WTC11 (cell line): ENCODE measurements around the gene MAOA. TPM values are rescaled to one million over a fixed set of nuclear protein-coding genes. Genes with fewer than 3 reads are reported as not detected.

ENCODE experiments used
- ATAC-seq: fragments of 200-7000 bp; cut with Tn5 transposase; 2 replicates; pipeline ENCODE4 v1.10.0; 2021; ENCODE audit warnings: mild to moderate bottlenecking, moderate library complexity
- CTCF ChIA-PET: fragments of 300-600 bp; sonication (Branson Sonifier 250); formaldehyde crosslinking; loops from one replicate; lab custom pipeline; 2021; ENCODE audit warnings: antibody characterized with exemption; lab: Charles Lee
- POLR2A ChIA-PET: fragments of 350-600 bp; sonication (Branson Sonifier 250); formaldehyde crosslinking; loops from one replicate; lab custom pipeline; 2021; ENCODE audit warnings: antibody characterized with exemption; lab: Charles Lee
- DNase-seq: peaks from one replicate; pipeline ENCODE4 v3.0.0; 2021; ENCODE audit warnings: low spot score
- H3K27ac Mint-ChIP-seq: 2 replicates; pipeline ENCODE4 v1.8.0; 2021; ENCODE audit warnings: mixed read lengths
- H3K27me3 Mint-ChIP-seq: 2 replicates; pipeline ENCODE4 v1.8.0; 2021; ENCODE audit warnings: low read depth, mild to moderate bottlenecking, moderate library complexity, mixed read lengths
- H3K36me3 Mint-ChIP-seq: 2 replicates; pipeline ENCODE4 v1.8.0; 2021; ENCODE audit warnings: mixed read lengths
- H3K4me1 Mint-ChIP-seq: 2 replicates; pipeline ENCODE4 v1.8.0; 2022; ENCODE audit warnings: mixed read lengths
- H3K4me3 Mint-ChIP-seq: 2 replicates; pipeline ENCODE4 v1.8.0; 2021; ENCODE audit warnings: mild to moderate bottlenecking, moderate library complexity, mixed read lengths
- H3K9me3 Mint-ChIP-seq: 2 replicates; pipeline ENCODE4 v1.8.0; 2021; ENCODE audit warnings: mixed read lengths
- CBFB ChIP-seq: sonication (generic); formaldehyde crosslinking; IDR thresholded peaks from 2 replicates; pipeline ENCODE4 v1.8.1; 2022; ENCODE audit warnings: mild to moderate bottlenecking, low read depth, missing genetic modification reagents
- CREB1 ChIP-seq: sonication (generic); formaldehyde crosslinking; IDR thresholded peaks from 2 replicates; pipeline ENCODE4 v1.8.0; 2023; ENCODE audit warnings: mild to moderate bottlenecking, missing genetic modification reagents
- CREM ChIP-seq: sonication (generic); formaldehyde crosslinking; IDR thresholded peaks from 2 replicates; pipeline ENCODE4 v1.8.1; 2022; ENCODE audit warnings: mild to moderate bottlenecking, missing genetic modification reagents, moderate library complexity
- GABPB1 ChIP-seq: sonication (generic); formaldehyde crosslinking; IDR thresholded peaks from 2 replicates; pipeline ENCODE4 v1.8.1; 2023; ENCODE audit warnings: mild to moderate bottlenecking, missing genetic modification reagents
- GRHL2 ChIP-seq: fragments of 250-450 bp; sonication (Bioruptor Pico); IDR thresholded peaks from 2 replicates; pipeline ENCODE4 v1.8.0; 2022; ENCODE audit warnings: mild to moderate bottlenecking, moderate library complexity; ENCODE audit not compliant: insufficient replicate concordance, severe bottlenecking
- HMGA2 ChIP-seq: fragments of 250-450 bp; sonication (Bioruptor Pico); IDR thresholded peaks from 2 replicates; pipeline ENCODE4 v1.4.0; 2021; ENCODE audit warnings: mild to moderate bottlenecking, moderate library complexity
- JAZF1 ChIP-seq: fragments of 250-450 bp; sonication (Bioruptor Pico); IDR thresholded peaks from 2 replicates; pipeline ENCODE4 v1.9.0; 2021; ENCODE audit warnings: moderate library complexity, mild to moderate bottlenecking, inconsistent platforms
- MXD4 ChIP-seq: fragments of 250-450 bp; sonication (Bioruptor Pico); IDR thresholded peaks from 2 replicates; pipeline ENCODE4 v1.8.0; 2021; ENCODE audit warnings: mild to moderate bottlenecking, moderate library complexity, borderline replicate concordance
- MYBL2 ChIP-seq: sonication (generic); formaldehyde crosslinking; IDR thresholded peaks from 2 replicates; pipeline ENCODE4 v1.8.1; 2023; ENCODE audit warnings: mild to moderate bottlenecking, moderate library complexity, missing genetic modification reagents
- NR1H2 ChIP-seq: sonication (generic); formaldehyde crosslinking; IDR thresholded peaks from 2 replicates; pipeline ENCODE4 v1.9.0; 2021; ENCODE audit warnings: mild to moderate bottlenecking, moderate library complexity, missing genetic modification reagents
- NR3C1 ChIP-seq: sonication (generic); formaldehyde crosslinking; conservative IDR thresholded peaks from 2 replicates; pipeline ENCODE4 v1.8.1; 2023; ENCODE audit warnings: low read depth, mild to moderate bottlenecking, missing genetic modification reagents
- PRRX2 ChIP-seq: fragments of 250-450 bp; sonication (Bioruptor Pico); IDR thresholded peaks from 2 replicates; pipeline ENCODE4 v1.8.0; 2021; ENCODE audit warnings: mild to moderate bottlenecking
- SOX15 ChIP-seq: fragments of 250-450 bp; sonication (Bioruptor Pico); IDR thresholded peaks from 2 replicates; pipeline ENCODE4 v1.9.0; 2021; ENCODE audit warnings: mild to moderate bottlenecking
- SP1 ChIP-seq: sonication (generic); formaldehyde crosslinking; conservative IDR thresholded peaks from 2 replicates; pipeline ENCODE4 v1.8.1; 2022; ENCODE audit warnings: missing genetic modification reagents
- USF2 ChIP-seq: sonication (generic); formaldehyde crosslinking; IDR thresholded peaks from 2 replicates; pipeline ENCODE4 v1.8.1; 2023; ENCODE audit warnings: mild to moderate bottlenecking, missing genetic modification reagents, moderate library complexity
- ZBTB21 ChIP-seq: sonication (generic); formaldehyde crosslinking; IDR thresholded peaks from 2 replicates; pipeline ENCODE4 v1.8.1; 2023; ENCODE audit warnings: mild to moderate bottlenecking, missing genetic modification reagents, borderline replicate concordance
- ZNF416 ChIP-seq: fragments of 250-450 bp; sonication (Bioruptor Pico); IDR thresholded peaks from 2 replicates; pipeline ENCODE4 v1.9.0; 2021; ENCODE audit warnings: mild to moderate bottlenecking, inconsistent platforms
- total RNA-seq: library from RNA; stranded (reverse); gene quantifications from 3 replicates; pipeline ENCODE4 v1.2.3, GENCODE V29; 2021
- TF ChIP-seq, protein P1 (sequence below): sonication (generic); formaldehyde crosslinking; IDR thresholded peaks from 2 replicates; pipeline ENCODE4 v1.8.1; 2022; ENCODE audit warnings: mild to moderate bottlenecking, moderate library complexity, missing genetic modification reagents
- TF ChIP-seq, protein P2 (sequence below): sonication (generic); formaldehyde crosslinking; IDR thresholded peaks from 2 replicates; pipeline ENCODE4 v1.8.0; 2023; ENCODE audit warnings: missing genetic modification reagents
- TF ChIP-seq, protein P3 (sequence below): fragments of 250-450 bp; sonication (Bioruptor Pico); IDR thresholded peaks from 2 replicates; pipeline ENCODE4 v1.9.0; 2021; ENCODE audit warnings: moderate library complexity, mild to moderate bottlenecking, inconsistent platforms, borderline replicate concordance
- TF ChIP-seq, protein P4 (sequence below): fragments of 250-450 bp; sonication (Bioruptor Pico); IDR thresholded peaks from 2 replicates; pipeline ENCODE4 v1.8.0; 2021; ENCODE audit warnings: mild to moderate bottlenecking
- TF ChIP-seq, protein P5 (sequence below): sonication (generic); formaldehyde crosslinking; IDR thresholded peaks from 2 replicates; pipeline ENCODE4 v1.8.1; 2023; ENCODE audit warnings: mild to moderate bottlenecking, missing genetic modification reagents
- TF ChIP-seq, protein P6 (sequence below): sonication (generic); formaldehyde crosslinking; IDR thresholded peaks from 2 replicates; pipeline ENCODE4 v1.8.1; 2023; ENCODE audit warnings: mild to moderate bottlenecking, missing genetic modification reagents, borderline replicate concordance

The MAOA gene
- total RNA-seq, 1 experiment from 2014 or later: 6.0 TPM

GRCh38 chrX:43758044-43758443, 101.9 kb downstream of the MAOA start:
- H3K9me3 Mint-ChIP-seq: no peaks in the 10 kb centered on the region; the same call in 1 of the 2 replicates
- ATAC-seq: no peak
- no peak for DNase-seq
- no peak overlapping the region for H3K27ac Mint-ChIP-seq
- CTCF ChIA-PET: no interaction called here
- no peaks in the 10 kb centered on the region for H3K27me3 Mint-ChIP-seq
- TF ChIP-seq ZBTB21 (CRISPR knock-in tag) (no peak), HMGA2 (CRISPR knock-in tag) (no peak), PRRX2 (CRISPR knock-in tag) (no peak), CREM (CRISPR knock-in tag) (no peak), SP1 (CRISPR knock-in tag) (no peak), CREB1 (CRISPR knock-in tag) (no peak), GRHL2 (CRISPR knock-in tag) (no peak), JAZF1 (CRISPR knock-in tag) (no peak), MXD4 (CRISPR knock-in tag) (no peak), SOX15 (CRISPR knock-in tag) (no peak), GABPB1 (no peak), MYBL2 (no peak)
- TF ChIP-seq, protein P1, sequence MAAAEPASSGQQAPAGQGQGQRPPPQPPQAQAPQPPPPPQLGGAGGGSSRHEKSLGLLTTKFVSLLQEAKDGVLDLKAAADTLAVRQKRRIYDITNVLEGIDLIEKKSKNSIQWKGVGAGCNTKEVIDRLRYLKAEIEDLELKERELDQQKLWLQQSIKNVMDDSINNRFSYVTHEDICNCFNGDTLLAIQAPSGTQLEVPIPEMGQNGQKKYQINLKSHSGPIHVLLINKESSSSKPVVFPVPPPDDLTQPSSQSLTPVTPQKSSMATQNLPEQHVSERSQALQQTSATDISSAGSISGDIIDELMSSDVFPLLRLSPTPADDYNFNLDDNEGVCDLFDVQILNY (CRISPR knock-in tag): no peak
- TF ChIP-seq, protein P2, sequence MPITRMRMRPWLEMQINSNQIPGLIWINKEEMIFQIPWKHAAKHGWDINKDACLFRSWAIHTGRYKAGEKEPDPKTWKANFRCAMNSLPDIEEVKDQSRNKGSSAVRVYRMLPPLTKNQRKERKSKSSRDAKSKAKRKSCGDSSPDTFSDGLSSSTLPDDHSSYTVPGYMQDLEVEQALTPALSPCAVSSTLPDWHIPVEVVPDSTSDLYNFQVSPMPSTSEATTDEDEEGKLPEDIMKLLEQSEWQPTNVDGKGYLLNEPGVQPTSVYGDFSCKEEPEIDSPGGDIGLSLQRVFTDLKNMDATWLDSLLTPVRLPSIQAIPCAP (CRISPR knock-in tag): no peak
- TF ChIP-seq, protein P3, sequence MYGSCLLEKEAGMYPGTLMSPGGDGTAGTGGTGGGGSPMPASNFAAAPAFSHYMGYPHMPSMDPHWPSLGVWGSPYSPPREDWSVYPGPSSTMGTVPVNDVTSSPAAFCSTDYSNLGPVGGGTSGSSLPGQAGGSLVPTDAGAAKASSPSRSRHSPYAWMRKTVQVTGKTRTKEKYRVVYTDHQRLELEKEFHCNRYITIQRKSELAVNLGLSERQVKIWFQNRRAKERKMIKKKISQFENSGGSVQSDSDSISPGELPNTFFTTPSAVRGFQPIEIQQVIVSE (CRISPR knock-in tag): no peak
- TF ChIP-seq, protein P4, sequence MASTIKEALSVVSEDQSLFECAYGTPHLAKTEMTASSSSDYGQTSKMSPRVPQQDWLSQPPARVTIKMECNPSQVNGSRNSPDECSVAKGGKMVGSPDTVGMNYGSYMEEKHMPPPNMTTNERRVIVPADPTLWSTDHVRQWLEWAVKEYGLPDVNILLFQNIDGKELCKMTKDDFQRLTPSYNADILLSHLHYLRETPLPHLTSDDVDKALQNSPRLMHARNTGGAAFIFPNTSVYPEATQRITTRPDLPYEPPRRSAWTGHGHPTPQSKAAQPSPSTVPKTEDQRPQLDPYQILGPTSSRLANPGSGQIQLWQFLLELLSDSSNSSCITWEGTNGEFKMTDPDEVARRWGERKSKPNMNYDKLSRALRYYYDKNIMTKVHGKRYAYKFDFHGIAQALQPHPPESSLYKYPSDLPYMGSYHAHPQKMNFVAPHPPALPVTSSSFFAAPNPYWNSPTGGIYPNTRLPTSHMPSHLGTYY (CRISPR knock-in tag): no peak
- POLR2A ChIA-PET: no interaction called here
- no peaks in the 10 kb centered on the region for H3K36me3 Mint-ChIP-seq
- H3K4me3 Mint-ChIP-seq: no peak overlapping the region
- no peaks in the 10 kb centered on the region for H3K4me1 Mint-ChIP-seq

DNA sequence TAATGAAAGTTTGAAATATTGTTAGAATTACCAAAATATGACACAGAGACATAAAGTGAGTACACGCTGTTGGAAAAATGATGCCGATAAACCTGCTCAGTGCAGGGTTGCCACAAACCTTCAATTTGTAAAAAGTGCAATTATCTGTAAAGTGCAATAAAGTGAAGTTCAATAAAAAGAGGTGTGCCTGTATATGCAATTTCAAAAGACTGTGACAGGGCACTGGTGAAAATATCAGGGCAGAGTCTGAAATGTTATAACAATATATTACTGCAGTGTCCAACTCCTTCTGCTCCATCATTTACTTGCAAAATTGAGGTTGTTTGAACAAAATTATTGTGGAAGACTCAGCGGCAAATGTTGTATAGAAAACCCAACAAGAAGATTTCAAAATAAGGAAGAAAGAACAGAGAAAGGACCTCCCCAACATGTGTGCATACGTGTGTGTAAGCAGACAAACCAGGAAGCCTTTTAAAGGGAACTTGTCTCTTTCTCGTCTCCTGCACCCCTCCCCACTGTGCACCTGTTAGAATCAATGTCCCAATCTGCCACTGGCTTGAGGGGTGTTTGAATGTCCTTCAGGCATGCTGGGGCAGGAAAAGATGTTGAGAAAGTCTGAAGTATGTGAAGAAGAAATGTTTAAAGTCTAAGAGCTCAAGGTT, 130.0 kb downstream of the MAOA start:
- no peak for DNase-seq
- Mint-ChIP-seq H3K9me3 (peaks cover 7% of the 10 kb centered on the region), H3K4me1 (no peaks in the 10 kb centered on the region), H3K4me3 (no peak overlapping the region), H3K36me3 (no peaks in the 10 kb centered on the region; the same call in 1 of the 2 replicates), H3K27ac (no peak overlapping the region), H3K27me3 (no peaks in the 10 kb centered on the region)
- no peak for ATAC-seq
- CTCF ChIA-PET: no interaction called here
- POLR2A ChIA-PET: no interaction called here
- TF ChIP-seq USF2 (CRISPR knock-in tag) (no peak), ZBTB21 (CRISPR knock-in tag) (no peak), ZNF416 (CRISPR knock-in tag) (no peak), NR1H2 (CRISPR knock-in tag) (no peak), CBFB (CRISPR knock-in tag) (no peak), NR3C1 (CRISPR knock-in tag) (no peak)
- TF ChIP-seq, protein P3 (CRISPR knock-in tag): no peak
- TF ChIP-seq, protein P5, sequence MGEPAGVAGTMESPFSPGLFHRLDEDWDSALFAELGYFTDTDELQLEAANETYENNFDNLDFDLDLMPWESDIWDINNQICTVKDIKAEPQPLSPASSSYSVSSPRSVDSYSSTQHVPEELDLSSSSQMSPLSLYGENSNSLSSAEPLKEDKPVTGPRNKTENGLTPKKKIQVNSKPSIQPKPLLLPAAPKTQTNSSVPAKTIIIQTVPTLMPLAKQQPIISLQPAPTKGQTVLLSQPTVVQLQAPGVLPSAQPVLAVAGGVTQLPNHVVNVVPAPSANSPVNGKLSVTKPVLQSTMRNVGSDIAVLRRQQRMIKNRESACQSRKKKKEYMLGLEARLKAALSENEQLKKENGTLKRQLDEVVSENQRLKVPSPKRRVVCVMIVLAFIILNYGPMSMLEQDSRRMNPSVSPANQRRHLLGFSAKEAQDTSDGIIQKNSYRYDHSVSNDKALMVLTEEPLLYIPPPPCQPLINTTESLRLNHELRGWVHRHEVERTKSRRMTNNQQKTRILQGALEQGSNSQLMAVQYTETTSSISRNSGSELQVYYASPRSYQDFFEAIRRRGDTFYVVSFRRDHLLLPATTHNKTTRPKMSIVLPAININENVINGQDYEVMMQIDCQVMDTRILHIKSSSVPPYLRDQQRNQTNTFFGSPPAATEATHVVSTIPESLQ (CRISPR knock-in tag): no peak
- TF ChIP-seq, protein P6, sequence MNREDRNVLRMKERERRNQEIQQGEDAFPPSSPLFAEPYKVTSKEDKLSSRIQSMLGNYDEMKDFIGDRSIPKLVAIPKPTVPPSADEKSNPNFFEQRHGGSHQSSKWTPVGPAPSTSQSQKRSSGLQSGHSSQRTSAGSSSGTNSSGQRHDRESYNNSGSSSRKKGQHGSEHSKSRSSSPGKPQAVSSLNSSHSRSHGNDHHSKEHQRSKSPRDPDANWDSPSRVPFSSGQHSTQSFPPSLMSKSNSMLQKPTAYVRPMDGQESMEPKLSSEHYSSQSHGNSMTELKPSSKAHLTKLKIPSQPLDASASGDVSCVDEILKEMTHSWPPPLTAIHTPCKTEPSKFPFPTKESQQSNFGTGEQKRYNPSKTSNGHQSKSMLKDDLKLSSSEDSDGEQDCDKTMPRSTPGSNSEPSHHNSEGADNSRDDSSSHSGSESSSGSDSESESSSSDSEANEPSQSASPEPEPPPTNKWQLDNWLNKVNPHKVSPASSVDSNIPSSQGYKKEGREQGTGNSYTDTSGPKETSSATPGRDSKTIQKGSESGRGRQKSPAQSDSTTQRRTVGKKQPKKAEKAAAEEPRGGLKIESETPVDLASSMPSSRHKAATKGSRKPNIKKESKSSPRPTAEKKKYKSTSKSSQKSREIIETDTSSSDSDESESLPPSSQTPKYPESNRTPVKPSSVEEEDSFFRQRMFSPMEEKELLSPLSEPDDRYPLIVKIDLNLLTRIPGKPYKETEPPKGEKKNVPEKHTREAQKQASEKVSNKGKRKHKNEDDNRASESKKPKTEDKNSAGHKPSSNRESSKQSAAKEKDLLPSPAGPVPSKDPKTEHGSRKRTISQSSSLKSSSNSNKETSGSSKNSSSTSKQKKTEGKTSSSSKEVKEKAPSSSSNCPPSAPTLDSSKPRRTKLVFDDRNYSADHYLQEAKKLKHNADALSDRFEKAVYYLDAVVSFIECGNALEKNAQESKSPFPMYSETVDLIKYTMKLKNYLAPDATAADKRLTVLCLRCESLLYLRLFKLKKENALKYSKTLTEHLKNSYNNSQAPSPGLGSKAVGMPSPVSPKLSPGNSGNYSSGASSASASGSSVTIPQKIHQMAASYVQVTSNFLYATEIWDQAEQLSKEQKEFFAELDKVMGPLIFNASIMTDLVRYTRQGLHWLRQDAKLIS: no peak
